Karpas-422 (cell line): Measurements from ENCODE around the gene ZPBP2. TPM values are rescaled to one million over a fixed set of nuclear protein-coding genes. Genes with fewer than 3 reads are reported as not detected.
"Not testable (repeated sequence)": the region's sequence is repeated elsewhere in the genome, so short reads cannot be mapped to it uniquely, and the experiment has no call there.

Source experiments
- DNase-seq: peaks from one replicate; pipeline ENCODE4 v3.0.0-alpha.2; 2015
- H2AFZ ChIP-seq: fragments of 200-600 bp; sonication (generic); 2 replicates; pipeline ENCODE4 v1.6.1; 2014; ENCODE audit warnings: antibody characterized with exemption, low read length, mixed read lengths
- H3K27ac ChIP-seq: fragments of 200-600 bp; sonication (generic); 2 replicates; pipeline ENCODE4 v1.5.1; 2014; ENCODE audit warnings: mild to moderate bottlenecking, low read length, moderate library complexity
- H3K27me3 ChIP-seq: fragments of 200-600 bp; sonication (generic); 2 replicates; pipeline ENCODE4 v1.6.1; 2014; ENCODE audit warnings: low read length, mixed read lengths
- H3K36me3 ChIP-seq: fragments of 200-600 bp; sonication (generic); 2 replicates; pipeline ENCODE4 v1.6.1; 2014; ENCODE audit warnings: low read length, mixed read lengths; ENCODE audit not compliant: insufficient read depth
- H3K4me1 ChIP-seq: fragments of 200-600 bp; sonication (generic); 2 replicates; pipeline ENCODE4 v1.6.1; 2014; ENCODE audit warnings: mild to moderate bottlenecking, low read length, mixed read lengths
- H3K4me2 ChIP-seq: fragments of 200-600 bp; sonication (generic); 2 replicates; pipeline ENCODE4 v1.6.1; 2014; ENCODE audit warnings: low read length, low read depth, mild to moderate bottlenecking; ENCODE audit not compliant: poor library complexity, severe bottlenecking
- H3K4me3 ChIP-seq: fragments of 200-600 bp; sonication (generic); 2 replicates; pipeline ENCODE4 v1.5.1; 2014; ENCODE audit warnings: mild to moderate bottlenecking, antibody characterized with exemption, low read length, mixed read lengths
- H3K79me2 ChIP-seq: fragments of 200-600 bp; sonication (generic); 2 replicates; pipeline ENCODE4 v1.6.1; 2014; ENCODE audit warnings: mild to moderate bottlenecking, low read length, mixed read lengths
- H3K9ac ChIP-seq: fragments of 200-600 bp; sonication (generic); 2 replicates; pipeline ENCODE4 v1.6.0; 2014; ENCODE audit warnings: low read length
- H3K9me2 ChIP-seq: fragments of 200-600 bp; sonication (generic), shearing (Covaris generic); replicated peaks from 2 replicates; pipeline ENCODE4 v1.6.0; 2014; ENCODE audit warnings: mild to moderate bottlenecking, low read length, moderate library complexity; ENCODE audit not compliant: insufficient read depth
- H3K9me3 ChIP-seq: fragments of 300-700, 200-600 bp; sonication (generic); 2 replicates; pipeline ENCODE4 v1.6.1; 2014; ENCODE audit warnings: low read length, mixed read lengths
- H4K20me1 ChIP-seq: fragments of 200-600 bp; sonication (generic); 2 replicates; pipeline ENCODE4 v1.6.1; 2014; ENCODE audit warnings: mild to moderate bottlenecking, antibody characterized with exemption, low read length, low read depth; ENCODE audit not compliant: insufficient read depth
- total RNA-seq: library from RNA; depleted of rRNA; stranded (reverse); fragments of >200 nt; shearing (Covaris generic); gene quantifications from 2 replicates; pipeline ENCODE4 v1.2.3, GENCODE V29; 2014; ENCODE audit warnings: low replicate concordance

Gene ZPBP2
- total RNA-seq, 1 experiment from 2014 or later, result 10.4 TPM

GRCh38 chr17:39845052-39845846 is 22.8 kb upstream of the ZPBP2 start:
- Histone ChIP-seq H3K4me2 (no peak overlapping the region), H4K20me1 (no peaks in the 10 kb centered on the region), H3K27me3 (no peaks in the 10 kb centered on the region), H3K79me2 (peaks cover 95% of the 10 kb centered on the region), H3K9ac (no peak overlapping the region), H3K4me1 (peaks cover 18% of the 10 kb centered on the region), H3K36me3 (peaks cover 81% of the 10 kb centered on the region), H2AFZ (no peak overlapping the region), H3K9me2 (no peaks in the 10 kb centered on the region), H3K4me3 (no peak overlapping the region), H3K9me3 (peaks cover 12% of the 10 kb centered on the region), H3K27ac (no peak overlapping the region)
- no peak for DNase-seq

GRCh38 chr17:39846205-39846604 is 21.8 kb upstream of the ZPBP2 start:
- DNase-seq, result no peak
- Histone ChIP-seq H3K4me3 (no peak overlapping the region), H3K9me2 (no peaks in the 10 kb centered on the region), H3K36me3 (peaks cover 75% of the 10 kb centered on the region), H4K20me1 (no peaks in the 10 kb centered on the region), H3K79me2 (peaks cover 89% of the 10 kb centered on the region), H2AFZ (no peak overlapping the region), H3K27me3 (no peaks in the 10 kb centered on the region), H3K9me3 (peaks cover 7% of the 10 kb centered on the region), H3K9ac (no peak overlapping the region), H3K4me1 (peaks cover 18% of the 10 kb centered on the region), H3K4me2 (no peak overlapping the region), H3K27ac (no peak overlapping the region)

DNA sequence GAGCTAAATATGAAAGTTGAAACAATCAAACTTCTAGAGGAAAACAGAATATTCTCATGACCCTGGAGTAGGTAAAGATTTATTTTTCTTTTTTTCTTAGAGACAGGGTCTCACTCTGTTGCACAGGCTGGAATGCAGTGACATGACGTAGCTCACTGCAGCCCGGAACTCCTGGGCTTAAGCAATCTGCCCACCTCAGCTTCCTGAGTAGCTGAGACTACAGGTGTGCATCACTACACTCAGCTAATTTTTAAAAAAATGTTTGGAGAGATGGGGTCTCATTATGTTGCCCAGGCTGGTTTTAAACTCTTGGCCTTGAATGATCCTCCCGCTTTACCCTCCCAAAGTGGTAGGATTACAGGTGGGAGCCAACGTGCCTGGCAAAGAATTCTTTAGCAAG is 19.4 kb upstream of the ZPBP2 start:
- H3K79me2 ChIP-seq, result peaks cover 90% of the 10 kb centered on the region
- no peaks in the 10 kb centered on the region for H4K20me1 ChIP-seq
- peaks cover 74% of the 10 kb centered on the region for H3K36me3 ChIP-seq
- no peaks in the 10 kb centered on the region for H3K27me3 ChIP-seq
- no peak overlapping the region for H2AFZ ChIP-seq
- peaks cover 4% of the 10 kb centered on the region for H3K9me3 ChIP-seq
- H3K4me2 ChIP-seq, result no peak overlapping the region
- H3K4me1 ChIP-seq, result peaks cover 18% of the 10 kb centered on the region
- H3K4me3 ChIP-seq, result no peak overlapping the region
- no peak for DNase-seq
- H3K9ac ChIP-seq, result no peak overlapping the region
- no peaks in the 10 kb centered on the region for H3K9me2 ChIP-seq
- peak overlapping the region; percentile 51 for H3K27ac ChIP-seq

DNA sequence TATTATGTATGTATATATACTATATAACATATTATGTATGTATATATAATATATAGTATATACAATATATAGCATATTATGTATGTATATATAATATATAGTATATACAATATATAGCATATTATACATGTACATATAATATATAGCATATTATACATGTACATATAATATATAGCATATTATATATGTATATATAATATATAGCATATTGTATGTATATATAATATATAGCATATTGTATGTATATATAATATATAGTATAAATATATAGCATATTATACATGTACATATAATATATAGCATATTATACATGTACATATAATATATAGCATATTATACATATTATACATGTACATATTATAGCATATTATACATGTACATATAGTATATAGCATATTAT is 17.8 kb upstream of the ZPBP2 start:
- H3K27ac ChIP-seq, H3K9me2 ChIP-seq, H3K9ac ChIP-seq, H4K20me1 ChIP-seq, DNase-seq, H3K27me3 ChIP-seq, H3K4me3 ChIP-seq, H3K9me3 ChIP-seq, H2AFZ ChIP-seq, H3K4me2 ChIP-seq: not testable (repeated sequence)
- H3K79me2 ChIP-seq, result peaks cover 90% of the 10 kb centered on the region
- peaks cover 73% of the 10 kb centered on the region for H3K36me3 ChIP-seq
- H3K4me1 ChIP-seq, result peaks cover 18% of the 10 kb centered on the region

DNA sequence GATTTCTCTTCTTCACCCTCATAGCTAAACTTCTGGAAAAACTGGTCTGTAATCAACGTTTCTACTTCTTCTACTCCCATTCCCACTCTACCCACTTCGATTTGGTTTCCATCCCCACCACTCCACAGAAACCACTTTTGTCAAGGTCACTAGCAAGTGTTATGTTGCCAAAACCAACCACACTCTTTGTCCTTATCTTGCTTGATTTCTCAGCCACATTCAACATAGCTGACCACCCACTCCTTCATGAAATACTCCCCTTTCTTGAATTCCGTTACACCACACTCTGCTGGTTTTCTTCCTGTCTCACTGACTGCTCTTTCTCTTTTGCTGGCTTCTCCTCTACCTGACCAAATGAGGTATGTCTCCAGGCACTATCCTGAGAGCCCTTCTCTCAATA is 15.8 kb upstream of the ZPBP2 start:
- Histone ChIP-seq H3K4me1 (peaks cover 24% of the 10 kb centered on the region), H3K27me3 (no peaks in the 10 kb centered on the region), H3K9me3 (peaks cover 4% of the 10 kb centered on the region), H3K4me2 (no peak overlapping the region), H4K20me1 (no peaks in the 10 kb centered on the region), H3K9me2 (no peaks in the 10 kb centered on the region), H3K27ac (no peak overlapping the region), H3K79me2 (peaks cover 86% of the 10 kb centered on the region), H2AFZ (no peak overlapping the region), H3K36me3 (peaks cover 64% of the 10 kb centered on the region), H3K4me3 (no peak overlapping the region), H3K9ac (no peak overlapping the region)
- no peak for DNase-seq

- H3K4me2 ChIP-seq, result no peak overlapping the region
- no peak overlapping the region for H3K4me3 ChIP-seq
- no peaks in the 10 kb centered on the region for H3K9me2 ChIP-seq
- no peaks in the 10 kb centered on the region for H4K20me1 ChIP-seq
- peaks cover 67% of the 10 kb centered on the region for H3K36me3 ChIP-seq
- H3K4me1 ChIP-seq, result peaks cover 15% of the 10 kb centered on the region
- H3K27me3 ChIP-seq, result no peaks in the 10 kb centered on the region
- H3K9ac ChIP-seq, result no peak overlapping the region
- H3K9me3 ChIP-seq, result peaks cover 4% of the 10 kb centered on the region
- DNase-seq, result no peak
- H3K27ac ChIP-seq, result peak overlapping the region; percentile 47
- H3K79me2 ChIP-seq, result peaks cover 86% of the 10 kb centered on the region
- H2AFZ ChIP-seq, result no peak overlapping the region
Measured at GRCh38 chr17:39854909-39855308, 13.1 kb upstream of the ZPBP2 start.

- not testable (repeated sequence) for H2AFZ ChIP-seq, H4K20me1 ChIP-seq, DNase-seq, H3K9me2 ChIP-seq, H3K9me3 ChIP-seq, H3K4me3 ChIP-seq, H3K27ac ChIP-seq, H3K4me2 ChIP-seq, H3K9ac ChIP-seq, H3K27me3 ChIP-seq
- Histone ChIP-seq H3K36me3 (peaks cover 74% of the 10 kb centered on the region), H3K4me1 (peaks cover 25% of the 10 kb centered on the region), H3K79me2 (peaks cover 95% of the 10 kb centered on the region)
Measured at GRCh38 chr17:39855911-39856649, 11.9 kb upstream of the ZPBP2 start.

DNA sequence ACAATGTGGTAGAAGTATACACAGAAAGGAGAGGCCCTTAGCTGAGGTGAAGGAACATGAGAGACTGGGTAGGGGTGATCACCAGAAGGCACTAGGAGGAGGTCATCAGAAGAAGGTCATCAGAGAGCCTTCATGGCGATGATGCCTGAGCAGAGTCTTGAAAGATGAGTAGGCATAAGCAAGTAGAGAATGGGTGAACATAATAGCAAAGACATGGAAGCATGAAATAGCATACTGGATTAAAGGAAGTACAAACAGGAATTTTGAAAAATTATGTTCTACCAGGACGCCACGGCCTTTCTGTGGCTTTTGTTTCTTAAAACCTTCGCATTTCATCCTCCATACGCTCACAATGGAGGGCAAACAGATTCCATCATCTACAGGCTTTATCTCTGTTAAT is 6.8 kb upstream of the ZPBP2 start:
- H3K4me3 ChIP-seq, result peak overlapping the region; percentile 84
- peak overlapping the region; percentile 89 for H3K9ac ChIP-seq
- peaks cover 83% of the 10 kb centered on the region for H3K79me2 ChIP-seq
- peaks cover 61% of the 10 kb centered on the region for H3K4me1 ChIP-seq
- peaks cover 41% of the 10 kb centered on the region for H3K36me3 ChIP-seq
- H3K9me3 ChIP-seq, result no peaks in the 10 kb centered on the region
- DNase-seq, result peak; percentile 62
- no peaks in the 10 kb centered on the region for H3K9me2 ChIP-seq
- H2AFZ ChIP-seq, result no peak overlapping the region
- no peaks in the 10 kb centered on the region for H3K27me3 ChIP-seq
- peak overlapping the region; percentile 99 for H3K4me2 ChIP-seq
- H3K27ac ChIP-seq, result peak overlapping the region; percentile 98
- no peaks in the 10 kb centered on the region for H4K20me1 ChIP-seq
